GM10248 (cell line): Measurements from ENCODE around the gene PRODH2.
"Not testable (repeated sequence)": the region's sequence is repeated elsewhere in the genome, so short reads cannot be mapped to it uniquely, and the experiment has no call there.

Experiments
- CTCF ChIA-PET: fragments of 300-600 bp; sonication (Branson Sonifier 250); formaldehyde crosslinking; extraction: SDS; loops from one replicate; lab custom pipeline; 2021; ENCODE audit warnings: antibody characterized with exemption; lab: Yijun Ruan, JAX
- POLR2A ChIA-PET: fragments of 350-650 bp; sonication (Branson Sonifier 250); formaldehyde crosslinking; extraction: SDS; loops from one replicate; lab custom pipeline; 2020; ENCODE audit warnings: antibody characterized with exemption; lab: Yijun Ruan, JAX
- DNase-seq: peaks from one replicate; pipeline ENCODE4 v3.0.0; 2012; ENCODE audit errors: extremely low spot score
- TF ChIP-seq, protein P1 (sequence below): IDR thresholded peaks from 2 replicates; pipeline ENCODE4 v1.5.1; 2012; ENCODE audit warnings: mild to moderate bottlenecking, low read depth; ENCODE audit errors: extremely low read depth, missing control alignments, control extremely low read depth

Gene PRODH2

DNA sequence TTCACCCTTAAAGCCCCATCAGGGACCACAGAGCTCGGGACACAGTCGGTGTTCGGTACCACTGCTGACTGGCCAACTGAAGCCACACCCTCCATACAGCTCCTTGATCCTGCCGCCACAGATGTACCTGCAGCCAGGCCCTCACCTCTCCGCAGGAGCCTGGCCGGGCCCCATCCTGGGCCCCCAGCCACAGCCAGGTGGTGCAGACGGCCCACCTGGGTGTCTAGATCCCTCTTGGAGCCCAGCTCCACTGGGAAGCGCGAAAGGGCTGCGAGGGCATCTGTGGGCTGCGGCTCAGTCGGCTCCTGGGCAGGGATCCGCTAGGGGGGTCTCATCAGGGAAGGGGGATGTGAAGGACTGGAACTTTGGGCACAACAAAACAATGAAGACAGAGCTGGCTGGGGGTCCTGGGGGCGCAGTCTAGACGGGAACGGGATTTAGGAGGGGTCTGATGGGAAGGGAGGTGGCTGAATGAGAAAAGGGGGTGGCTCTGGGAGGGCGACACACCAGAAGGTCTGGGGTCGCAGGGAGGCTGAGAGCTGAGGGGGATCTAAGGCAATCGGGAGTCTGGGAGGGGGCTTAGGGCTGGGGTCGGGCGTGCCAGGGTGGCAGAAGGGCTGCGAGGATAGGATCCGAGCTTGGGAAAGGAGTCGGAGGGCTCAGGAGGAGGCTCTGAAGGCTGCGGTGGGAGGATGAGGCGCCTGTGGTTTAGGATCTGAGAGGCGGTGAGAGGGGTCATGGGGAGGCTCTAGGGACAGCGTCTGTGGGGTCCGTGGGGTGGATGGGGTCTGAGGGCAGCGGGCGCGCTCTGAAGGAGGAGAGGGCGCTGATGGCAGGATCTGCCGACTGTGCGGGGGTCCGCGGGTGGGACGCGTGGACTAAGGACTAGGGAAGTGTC, 15.8 kb downstream of the PRODH2 start:
- ChIA-PET POLR2A (no interaction called here), CTCF (no interaction called here)
- TF ChIP-seq, protein P1, sequence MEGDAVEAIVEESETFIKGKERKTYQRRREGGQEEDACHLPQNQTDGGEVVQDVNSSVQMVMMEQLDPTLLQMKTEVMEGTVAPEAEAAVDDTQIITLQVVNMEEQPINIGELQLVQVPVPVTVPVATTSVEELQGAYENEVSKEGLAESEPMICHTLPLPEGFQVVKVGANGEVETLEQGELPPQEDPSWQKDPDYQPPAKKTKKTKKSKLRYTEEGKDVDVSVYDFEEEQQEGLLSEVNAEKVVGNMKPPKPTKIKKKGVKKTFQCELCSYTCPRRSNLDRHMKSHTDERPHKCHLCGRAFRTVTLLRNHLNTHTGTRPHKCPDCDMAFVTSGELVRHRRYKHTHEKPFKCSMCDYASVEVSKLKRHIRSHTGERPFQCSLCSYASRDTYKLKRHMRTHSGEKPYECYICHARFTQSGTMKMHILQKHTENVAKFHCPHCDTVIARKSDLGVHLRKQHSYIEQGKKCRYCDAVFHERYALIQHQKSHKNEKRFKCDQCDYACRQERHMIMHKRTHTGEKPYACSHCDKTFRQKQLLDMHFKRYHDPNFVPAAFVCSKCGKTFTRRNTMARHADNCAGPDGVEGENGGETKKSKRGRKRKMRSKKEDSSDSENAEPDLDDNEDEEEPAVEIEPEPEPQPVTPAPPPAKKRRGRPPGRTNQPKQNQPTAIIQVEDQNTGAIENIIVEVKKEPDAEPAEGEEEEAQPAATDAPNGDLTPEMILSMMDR: no peak
- no peak for DNase-seq

DNA sequence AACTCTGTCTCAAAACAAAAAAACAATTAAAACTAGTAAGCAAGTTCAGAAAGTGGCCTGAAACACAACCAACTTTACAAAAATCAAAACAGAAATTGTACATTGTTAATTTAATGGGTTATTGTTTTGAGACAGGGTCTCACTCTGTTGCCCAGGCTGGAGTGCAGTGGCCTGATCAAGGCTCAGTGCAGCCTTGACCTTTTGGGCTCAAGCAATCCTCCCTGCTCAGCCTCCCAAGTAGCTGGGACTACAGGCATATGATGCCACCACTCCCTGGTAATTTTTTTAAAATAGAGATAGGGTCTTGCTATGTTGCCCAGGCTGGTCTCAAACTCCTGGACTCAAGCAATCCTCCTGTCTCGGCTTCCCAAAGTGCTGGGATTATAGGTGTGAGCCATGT, 17.1 kb downstream of the PRODH2 start:
- POLR2A ChIA-PET, DNase-seq, CTCF ChIA-PET: not testable (repeated sequence)

DNA sequence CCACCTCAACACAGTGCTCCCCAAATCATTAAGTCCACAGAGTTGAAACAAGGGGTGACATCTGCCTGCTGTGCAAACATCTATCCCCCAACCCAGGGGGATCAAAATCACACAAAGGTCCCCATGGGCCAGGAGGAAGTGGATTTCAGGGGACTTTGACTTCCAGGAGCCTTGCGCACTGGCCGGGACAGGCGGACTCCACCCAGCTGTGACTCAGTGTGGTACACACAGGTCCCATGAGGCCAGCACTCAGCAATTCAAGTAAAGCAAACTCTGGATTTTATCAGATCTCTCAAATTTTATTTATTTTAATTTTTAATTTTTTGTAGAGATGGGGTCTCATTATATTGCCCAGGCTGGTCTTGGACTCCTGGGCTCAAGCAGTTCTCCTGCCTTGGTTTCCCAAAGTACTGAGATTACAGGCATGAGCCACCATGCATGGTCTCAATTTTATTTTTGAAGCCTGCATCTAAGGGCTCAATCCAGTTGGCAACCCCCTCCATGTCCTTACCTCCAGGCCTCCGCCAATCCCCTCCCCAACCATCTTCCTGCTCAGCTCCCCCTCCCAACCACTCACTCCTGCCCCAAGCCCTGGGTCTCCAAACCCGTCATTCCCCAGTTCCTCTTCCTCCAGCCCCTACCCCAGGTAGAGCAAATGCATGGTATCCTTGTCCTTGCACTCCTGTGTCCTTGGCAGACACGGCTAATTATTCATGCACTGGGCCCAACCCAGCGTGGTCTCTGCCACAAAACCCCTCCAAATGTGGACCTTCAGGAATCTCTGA, 19.1 kb downstream of the PRODH2 start:
- TF ChIP-seq, protein P1: no peak
- no peak for DNase-seq
- POLR2A ChIA-PET: no interaction called here
- CTCF ChIA-PET: no interaction called here

DNA sequence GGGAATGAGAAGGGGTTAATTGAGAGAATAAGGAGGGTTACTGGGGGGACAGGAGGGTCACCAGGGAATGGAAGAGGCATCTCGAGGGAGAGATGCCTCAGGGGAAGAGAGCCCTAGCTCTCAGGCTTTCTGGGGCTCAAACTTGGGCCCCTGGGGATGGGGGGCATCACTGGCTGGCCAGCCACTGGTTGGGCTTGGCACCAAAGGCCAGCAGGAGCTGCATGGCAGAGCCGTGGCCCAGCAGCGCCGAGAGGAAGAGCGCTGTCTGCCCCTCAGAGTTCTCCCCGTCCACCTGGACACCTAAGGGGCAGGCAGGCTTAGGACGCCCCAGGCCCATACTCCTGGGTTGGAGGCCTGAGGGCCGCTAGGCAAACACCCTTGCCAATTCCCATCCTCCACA, 19.8 kb downstream of the PRODH2 start:
- ChIA-PET CTCF (no interaction called here), POLR2A (no interaction called here)
- TF ChIP-seq, protein P1: no peak

DNA sequence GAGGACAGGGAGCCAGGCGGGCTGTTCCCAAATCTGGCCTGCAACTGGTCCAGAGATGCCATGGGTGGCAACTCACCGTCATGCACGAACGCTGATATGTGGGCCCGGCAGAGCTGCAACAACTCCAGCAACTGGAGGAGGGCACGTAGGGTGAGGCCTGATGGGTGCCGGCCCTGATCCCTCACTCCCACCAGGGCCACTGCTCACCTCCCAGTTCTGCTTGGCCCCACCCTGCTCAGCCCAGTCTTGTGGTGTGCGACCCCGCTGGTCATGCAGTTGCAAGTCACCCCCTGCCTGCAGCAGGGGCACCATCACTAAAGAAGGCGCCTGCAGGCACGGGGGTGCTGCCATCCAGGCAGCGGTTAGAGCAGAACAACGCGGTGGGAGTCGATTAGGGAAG, 20.3 kb downstream of the PRODH2 start:
- ChIA-PET POLR2A (interaction anchor here (0.5 kb wide), 1 partner anchor 92 kb away, joined by 3 read pairs; no protein-coding TSS in a partner anchor), CTCF (no interaction called here)
- no peak for DNase-seq
- TF ChIP-seq, protein P1: no peak

More for the DNA sequence above, 19.8 kb downstream of the PRODH2 start:
- no peak for DNase-seq

DNA sequence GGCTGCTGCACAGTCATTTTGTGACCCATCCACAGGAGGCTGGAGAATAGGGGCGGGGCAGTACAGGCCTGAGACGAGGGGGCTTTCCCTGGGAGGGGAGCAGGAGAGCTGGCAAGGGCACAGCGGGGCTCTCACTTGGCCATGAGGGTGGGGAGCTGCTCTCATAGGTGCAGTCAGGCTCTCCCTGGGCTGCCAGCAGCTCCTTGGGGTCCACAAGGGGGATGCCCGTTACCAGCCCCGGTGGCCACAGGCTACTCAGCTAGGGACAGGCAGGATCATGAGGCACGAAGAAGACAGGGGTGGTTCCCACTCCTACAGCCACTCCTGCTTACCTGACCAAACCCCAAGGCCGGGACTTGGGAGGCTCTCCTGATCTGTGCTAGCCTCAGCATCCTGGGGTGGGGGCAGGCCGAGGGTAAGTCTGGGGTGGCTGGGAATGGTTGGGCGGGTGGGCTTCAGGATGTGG, 20.8 kb downstream of the PRODH2 start:
- TF ChIP-seq, protein P1: no peak
- ChIA-PET CTCF (interaction anchor here (1.7 kb wide), 1 partner anchor 98 kb away, joined by 4 read pairs; no protein-coding TSS in a partner anchor), POLR2A (interaction anchor here (0.5 kb wide), 1 partner anchor 93 kb away, joined by 3 read pairs; no protein-coding TSS in a partner anchor)
- no peak for DNase-seq
